SH-SY5Y (cell line): ENCODE data around the gene PRR5.

Source experiments
- GATA2 ChIP-seq: IDR thresholded peaks from 2 replicates; pipeline ENCODE4 v1.6.1; 2011; ENCODE audit warnings: mild to moderate bottlenecking, low read depth, low read length
- GATA3 ChIP-seq: IDR thresholded peaks from 2 replicates; pipeline ENCODE4 v1.6.1; 2011; ENCODE audit warnings: low read depth, mild to moderate bottlenecking, low read length, moderate library complexity

GRCh38 chr22:44701824-44702478 lies at the start of gene PRR5:
- no peak for TF ChIP-seq GATA2
- no peak for TF ChIP-seq GATA3
